ENCODE results near the gene GALNT17. TPM values are rescaled to one million over a fixed set of nuclear protein-coding genes. Genes with fewer than 3 reads are reported as not detected.

GALNT17 gene
- total RNA-seq, 1 experiment from 2014 or later, result not detected

DNA sequence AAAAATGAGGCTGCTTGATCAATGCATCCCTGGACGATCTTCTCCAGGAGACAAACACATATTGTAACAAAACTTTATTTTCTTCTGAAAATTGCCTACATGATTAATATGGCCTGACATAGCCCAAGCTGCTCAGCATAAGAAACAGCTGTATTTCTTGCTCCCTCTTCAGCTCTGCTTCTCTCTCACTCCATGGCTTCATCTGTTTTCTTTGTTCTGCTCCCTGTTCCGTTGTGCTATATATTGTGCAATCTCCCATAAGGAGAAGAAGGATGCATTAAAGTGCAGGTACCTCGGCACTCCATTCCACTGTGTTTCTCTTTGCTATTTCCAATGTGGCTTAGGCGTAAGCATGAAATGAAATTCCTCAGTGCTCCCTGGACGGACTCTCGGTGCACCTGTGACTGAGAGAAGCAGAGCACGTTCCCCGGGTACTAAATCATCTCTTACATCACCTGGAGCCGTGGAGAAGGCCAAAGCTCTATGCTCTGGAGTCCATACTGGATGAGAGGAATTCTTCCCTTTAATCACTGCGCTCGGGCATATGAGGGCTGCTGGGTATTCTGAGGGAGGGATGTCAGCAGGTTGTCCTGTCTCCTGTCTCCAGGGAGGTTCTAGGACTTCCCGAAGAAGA lies 254.3 kb downstream of the GALNT17 start:
- H3F3A ChIP-seq (ENCODE audit: low read length, unreplicated experiment), result no peaks in the 10 kb centered on the region
- intact Hi-C loops (cut with micrococcal nuclease), result no loop called here
- no peaks in the 10 kb centered on the region for H3K79me2 ChIP-seq (ENCODE audit: low read length)
- H3K9me3 ChIP-seq (ENCODE audit: low read length), result no peaks in the 10 kb centered on the region
- H2AFZ ChIP-seq (ENCODE audit: low read length), result no peak overlapping the region
- no peaks in the 10 kb centered on the region for H3K36me3 ChIP-seq (ENCODE audit: low read depth, low read length)
- H3K9ac ChIP-seq (ENCODE audit: low read length), result no peak overlapping the region
- CTCF ChIA-PET, result no interaction called here
- no peak overlapping the region for H3K4me2 ChIP-seq (ENCODE audit: low read length)
- DNase-seq (no peak), ATAC-seq (no peak)
- TF ChIP-seq EZH2 (IDR thresholded peaks at IDR 0.05; ENCODE audit: low read length, unreplicated experiment), result no peak
- H4K20me1 ChIP-seq (ENCODE audit: low read length), result no peaks in the 10 kb centered on the region
- H3K9me2 ChIP-seq (replicated peaks; ENCODE audit: low read length), result no peaks in the 10 kb centered on the region
- no peak overlapping the region for H3K27ac ChIP-seq (ENCODE audit: low read length)
- H3K4me3 ChIP-seq (ENCODE audit: low read length), result no peak overlapping the region
- H3K4me1 ChIP-seq (ENCODE audit: insufficient read depth, low read length), result no peaks in the 10 kb centered on the region
- no TSS peak for BruUV-seq (replicated peaks)
- H3K27me3 ChIP-seq (ENCODE audit: low read length), result no peaks in the 10 kb centered on the region
- POLR2A ChIA-PET (ENCODE audit: unreplicated experiment), result no interaction called here

DNA sequence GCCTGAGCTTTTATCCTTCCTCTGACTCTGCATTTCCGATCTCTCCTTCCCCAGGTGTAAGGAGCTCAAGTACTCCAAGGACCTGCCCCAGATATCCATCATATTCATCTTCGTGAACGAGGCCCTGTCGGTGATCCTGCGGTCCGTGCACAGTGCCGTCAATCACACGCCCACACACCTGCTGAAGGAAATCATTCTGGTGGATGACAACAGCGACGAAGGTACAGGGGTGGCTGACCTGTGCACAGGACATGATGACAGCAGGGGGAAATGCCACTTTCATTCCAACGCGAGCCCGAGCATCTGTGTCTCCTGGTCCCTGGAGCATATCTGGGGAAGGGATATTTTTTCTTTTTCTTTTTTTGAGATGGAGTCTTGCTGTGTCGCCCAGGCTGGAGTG lies 256.2 kb downstream of the GALNT17 start:
- Histone ChIP-seq H3K27ac (ENCODE audit: low read length) (no peak overlapping the region), H3K4me1 (ENCODE audit: insufficient read depth, low read length) (no peaks in the 10 kb centered on the region), H3K9ac (ENCODE audit: low read length) (no peak overlapping the region), H3K4me3 (ENCODE audit: low read length) (no peak overlapping the region), H3K4me2 (ENCODE audit: low read length) (no peak overlapping the region), H4K20me1 (ENCODE audit: low read length) (no peaks in the 10 kb centered on the region), H2AFZ (ENCODE audit: low read length) (no peak overlapping the region), H3K79me2 (ENCODE audit: low read length) (no peaks in the 10 kb centered on the region), H3K36me3 (ENCODE audit: low read depth, low read length) (no peaks in the 10 kb centered on the region), H3F3A (ENCODE audit: low read length, unreplicated experiment) (no peaks in the 10 kb centered on the region), H3K27me3 (ENCODE audit: low read length) (no peaks in the 10 kb centered on the region), H3K9me3 (ENCODE audit: low read length) (no peaks in the 10 kb centered on the region), H3K9me2 (replicated peaks; ENCODE audit: low read length) (no peaks in the 10 kb centered on the region)
- no peak for ATAC-seq
- no peak for TF ChIP-seq EZH2 (IDR thresholded peaks at IDR 0.05; ENCODE audit: low read length, unreplicated experiment)
- no peak for TF ChIP-seq EZH2phosphoT487 (IDR thresholded peaks at IDR 0.05; ENCODE audit: borderline replicate concordance, low read length)
- TF ChIP-seq, protein P1, sequence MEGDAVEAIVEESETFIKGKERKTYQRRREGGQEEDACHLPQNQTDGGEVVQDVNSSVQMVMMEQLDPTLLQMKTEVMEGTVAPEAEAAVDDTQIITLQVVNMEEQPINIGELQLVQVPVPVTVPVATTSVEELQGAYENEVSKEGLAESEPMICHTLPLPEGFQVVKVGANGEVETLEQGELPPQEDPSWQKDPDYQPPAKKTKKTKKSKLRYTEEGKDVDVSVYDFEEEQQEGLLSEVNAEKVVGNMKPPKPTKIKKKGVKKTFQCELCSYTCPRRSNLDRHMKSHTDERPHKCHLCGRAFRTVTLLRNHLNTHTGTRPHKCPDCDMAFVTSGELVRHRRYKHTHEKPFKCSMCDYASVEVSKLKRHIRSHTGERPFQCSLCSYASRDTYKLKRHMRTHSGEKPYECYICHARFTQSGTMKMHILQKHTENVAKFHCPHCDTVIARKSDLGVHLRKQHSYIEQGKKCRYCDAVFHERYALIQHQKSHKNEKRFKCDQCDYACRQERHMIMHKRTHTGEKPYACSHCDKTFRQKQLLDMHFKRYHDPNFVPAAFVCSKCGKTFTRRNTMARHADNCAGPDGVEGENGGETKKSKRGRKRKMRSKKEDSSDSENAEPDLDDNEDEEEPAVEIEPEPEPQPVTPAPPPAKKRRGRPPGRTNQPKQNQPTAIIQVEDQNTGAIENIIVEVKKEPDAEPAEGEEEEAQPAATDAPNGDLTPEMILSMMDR (conservative IDR thresholded peaks at IDR 0.05; ENCODE audit: low read depth, low read length), result no peak
- no TSS peak for BruUV-seq (replicated peaks)
- DNase-seq, result no peak
- ChIA-PET POLR2A (ENCODE audit: unreplicated experiment) (no interaction called here), CTCF (no interaction called here)
- intact Hi-C loops (cut with micrococcal nuclease), result no loop called here

GRCh38 chr7:71389976-71390375 lies 258.0 kb downstream of the GALNT17 start:
- Histone ChIP-seq H3K27me3 (ENCODE audit: low read length) (no peaks in the 10 kb centered on the region), H4K20me1 (ENCODE audit: low read length) (no peaks in the 10 kb centered on the region), H3K4me2 (ENCODE audit: low read length) (no peak overlapping the region), H3K9me3 (ENCODE audit: low read length) (no peaks in the 10 kb centered on the region), H3K4me3 (ENCODE audit: low read length) (no peak overlapping the region), H3K36me3 (ENCODE audit: low read depth, low read length) (no peaks in the 10 kb centered on the region), H3K9ac (ENCODE audit: low read length) (no peak overlapping the region), H3K79me2 (ENCODE audit: low read length) (no peaks in the 10 kb centered on the region), H3K9me2 (replicated peaks; ENCODE audit: low read length) (no peaks in the 10 kb centered on the region), H3K4me1 (ENCODE audit: insufficient read depth, low read length) (no peaks in the 10 kb centered on the region), H3F3A (ENCODE audit: low read length, unreplicated experiment) (no peaks in the 10 kb centered on the region), H3K27ac (ENCODE audit: low read length) (no peak overlapping the region), H2AFZ (ENCODE audit: low read length) (no peak overlapping the region)
- ChIA-PET POLR2A (ENCODE audit: unreplicated experiment) (no interaction called here), CTCF (no interaction called here)
- DNase-seq (no peak), ATAC-seq (no peak)
- intact Hi-C loops (cut with micrococcal nuclease), result no loop called here
- TF ChIP-seq EZH2phosphoT487 (IDR thresholded peaks at IDR 0.05; ENCODE audit: borderline replicate concordance, low read length) (no peak), EZH2 (IDR thresholded peaks at IDR 0.05; ENCODE audit: low read length, unreplicated experiment) (no peak)
- TF ChIP-seq, protein P1 (conservative IDR thresholded peaks at IDR 0.05; ENCODE audit: low read depth, low read length), result no peak
- no TSS peak for BruUV-seq (replicated peaks)
